ENCODE measurements around the gene IFT27. TPM values are rescaled to one million over a fixed set of nuclear protein-coding genes. Genes with fewer than 3 reads are reported as not detected.
A peak's percentile ranks its signal among the peaks of the same experiment; 100 is the strongest.

IFT27 gene
- total RNA-seq, 1 donor from 2014 or later = 30.2 TPM

DNA sequence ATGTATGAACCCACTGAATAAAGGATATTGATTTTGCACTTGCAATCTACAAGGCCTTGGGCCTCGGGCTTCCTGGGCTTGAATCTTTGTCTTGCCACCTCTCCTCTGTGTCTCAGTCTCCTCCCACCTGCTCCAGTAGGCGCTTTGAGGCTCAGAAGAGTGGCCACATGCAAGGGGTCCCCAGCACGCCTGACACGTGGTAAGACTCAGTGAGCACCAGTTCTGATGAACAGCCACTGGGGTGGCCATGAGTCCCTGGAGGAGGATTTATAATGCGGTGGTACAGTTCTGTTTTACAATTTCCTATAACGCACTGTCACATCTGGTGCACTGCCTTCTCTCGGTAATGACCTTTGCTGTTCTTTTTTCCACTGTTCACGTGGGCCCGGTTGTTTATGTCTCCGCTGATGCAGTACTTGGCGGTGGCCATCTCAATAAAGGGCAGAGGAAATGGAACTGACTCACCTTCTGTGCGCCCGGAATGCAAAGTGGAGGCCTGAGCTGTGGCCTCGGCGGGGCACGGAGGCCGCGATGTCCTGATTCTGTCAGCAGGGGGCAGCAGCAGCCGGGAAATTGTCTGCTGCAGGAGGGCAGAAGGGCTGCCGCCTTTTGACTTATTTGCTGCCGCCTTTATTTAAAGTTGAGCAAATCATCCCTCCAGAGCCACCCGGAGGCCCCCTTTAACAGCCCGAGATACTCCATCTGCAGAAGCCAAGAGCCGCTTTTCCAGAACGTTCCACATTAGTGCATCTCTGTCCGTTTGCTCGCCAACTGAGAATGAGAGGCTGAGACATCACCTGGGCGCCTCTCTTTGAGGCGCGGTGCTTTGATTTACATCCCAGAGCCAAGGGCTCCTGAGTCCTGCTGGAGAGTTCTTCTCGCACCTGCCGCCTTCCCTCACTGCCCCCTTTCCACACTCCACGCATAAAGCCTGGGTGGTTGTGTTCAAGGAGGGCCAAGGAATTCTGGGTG is 6.0 kb upstream of the IFT27 start:
- H3K36me3 ChIP-seq = no peaks in the 10 kb centered on the region
- H3K4me1 ChIP-seq = peaks cover 9% of the 10 kb centered on the region
- H3K27ac ChIP-seq = peak overlapping the region; percentile 10
- peaks cover 15% of the 10 kb centered on the region for H3K27me3 ChIP-seq (ENCODE audit: low read depth)
- TF ChIP-seq, protein P1, sequence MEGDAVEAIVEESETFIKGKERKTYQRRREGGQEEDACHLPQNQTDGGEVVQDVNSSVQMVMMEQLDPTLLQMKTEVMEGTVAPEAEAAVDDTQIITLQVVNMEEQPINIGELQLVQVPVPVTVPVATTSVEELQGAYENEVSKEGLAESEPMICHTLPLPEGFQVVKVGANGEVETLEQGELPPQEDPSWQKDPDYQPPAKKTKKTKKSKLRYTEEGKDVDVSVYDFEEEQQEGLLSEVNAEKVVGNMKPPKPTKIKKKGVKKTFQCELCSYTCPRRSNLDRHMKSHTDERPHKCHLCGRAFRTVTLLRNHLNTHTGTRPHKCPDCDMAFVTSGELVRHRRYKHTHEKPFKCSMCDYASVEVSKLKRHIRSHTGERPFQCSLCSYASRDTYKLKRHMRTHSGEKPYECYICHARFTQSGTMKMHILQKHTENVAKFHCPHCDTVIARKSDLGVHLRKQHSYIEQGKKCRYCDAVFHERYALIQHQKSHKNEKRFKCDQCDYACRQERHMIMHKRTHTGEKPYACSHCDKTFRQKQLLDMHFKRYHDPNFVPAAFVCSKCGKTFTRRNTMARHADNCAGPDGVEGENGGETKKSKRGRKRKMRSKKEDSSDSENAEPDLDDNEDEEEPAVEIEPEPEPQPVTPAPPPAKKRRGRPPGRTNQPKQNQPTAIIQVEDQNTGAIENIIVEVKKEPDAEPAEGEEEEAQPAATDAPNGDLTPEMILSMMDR (IDR thresholded peaks at IDR 0.05) = peak; percentile 93
- H3K4me3 ChIP-seq = no peak overlapping the region
- peak; percentile 85 for DNase-seq
- intact Hi-C loops (cut with DNase I) = loop anchor here (10.0 kb wide), 1 partner anchor 193 kb away; no protein-coding TSS in a partner anchor
- peak; percentile 92 to 94 for ATAC-seq
- H3K9me3 ChIP-seq = no peaks in the 10 kb centered on the region

GRCh38 chr22:36778020-36778419 is 2.1 kb upstream of the IFT27 start:
- TF ChIP-seq, protein P1 (IDR thresholded peaks at IDR 0.05) = no peak
- DNase-seq = no peak
- H3K4me3 ChIP-seq = no peak overlapping the region
- H3K36me3 ChIP-seq = no peaks in the 10 kb centered on the region
- intact Hi-C loops (cut with DNase I) = no loop called here
- H3K27ac ChIP-seq = no peak overlapping the region
- H3K9me3 ChIP-seq = no peaks in the 10 kb centered on the region
- no peaks in the 10 kb centered on the region for H3K27me3 ChIP-seq (ENCODE audit: low read depth)
- H3K4me1 ChIP-seq = peaks cover 21% of the 10 kb centered on the region
- no peak for ATAC-seq

DNA sequence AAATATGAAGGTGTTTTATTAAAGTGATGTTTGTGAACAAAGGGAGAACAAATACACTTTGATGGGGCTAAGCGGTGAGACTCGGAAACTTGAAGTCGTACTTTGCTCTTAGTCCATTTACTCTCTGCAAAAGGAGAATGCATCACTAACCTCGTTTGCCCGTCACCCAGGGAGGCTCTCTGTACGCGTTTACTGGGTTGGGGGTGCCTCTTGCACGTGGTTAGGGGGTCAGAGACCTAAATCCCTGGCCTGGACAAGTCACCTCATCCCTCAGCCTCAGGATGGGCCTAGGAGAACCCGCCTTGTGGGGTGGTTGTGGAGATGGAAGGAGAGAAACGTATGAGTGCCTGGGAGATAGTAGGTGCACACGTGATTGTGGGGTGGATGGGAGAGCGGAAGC is 803 bp upstream of the IFT27 start:
- H3K36me3 ChIP-seq = no peaks in the 10 kb centered on the region
- H3K27me3 ChIP-seq (ENCODE audit: low read depth) = no peaks in the 10 kb centered on the region
- intact Hi-C loops (cut with DNase I) = no loop called here
- H3K27ac ChIP-seq = peak overlapping the region; percentile 39
- peaks cover 14% of the 10 kb centered on the region for H3K4me1 ChIP-seq
- TF ChIP-seq, protein P1 (IDR thresholded peaks at IDR 0.05) = no peak
- no peak for DNase-seq
- no peaks in the 10 kb centered on the region for H3K9me3 ChIP-seq
- no peak for ATAC-seq
- peak overlapping the region; percentile 94 for H3K4me3 ChIP-seq

- DNase-seq (peak; percentile 61), ATAC-seq (peak; percentile 3 to 24)
- Histone ChIP-seq H3K4me3 (peak overlapping the region; percentile 94), H3K9me3 (no peaks in the 10 kb centered on the region), H3K4me1 (peaks cover 13% of the 10 kb centered on the region), H3K27ac (peak overlapping the region; percentile 88), H3K27me3 (ENCODE audit: low read depth) (no peaks in the 10 kb centered on the region), H3K36me3 (no peaks in the 10 kb centered on the region)
- TF ChIP-seq, protein P1 (IDR thresholded peaks at IDR 0.05) = no peak
- intact Hi-C loops (cut with DNase I) = no loop called here
Measured at GRCh38 chr22:36775586-36775963, 344 bp downstream of the IFT27 start.

GRCh38 chr22:36773935-36774334 is 2.0 kb downstream of the IFT27 start:
- intact Hi-C loops (cut with DNase I) = no loop called here
- H3K9me3 ChIP-seq = no peaks in the 10 kb centered on the region
- no peaks in the 10 kb centered on the region for H3K36me3 ChIP-seq
- H3K4me1 ChIP-seq = peaks cover 13% of the 10 kb centered on the region
- TF ChIP-seq, protein P1 (IDR thresholded peaks at IDR 0.05) = peak; percentile 26
- H3K4me3 ChIP-seq = no peak overlapping the region
- H3K27ac ChIP-seq = no peak overlapping the region
- DNase-seq (no peak), ATAC-seq (no peak)
- no peaks in the 10 kb centered on the region for H3K27me3 ChIP-seq (ENCODE audit: low read depth)
